ENCODE data around the gene DRC7. TPM values are rescaled to one million over a fixed set of nuclear protein-coding genes. Genes with fewer than 3 reads are reported as not detected.

DRC7 gene
- total RNA-seq, 1 donor from 2014 or later, result not detected

DNA sequence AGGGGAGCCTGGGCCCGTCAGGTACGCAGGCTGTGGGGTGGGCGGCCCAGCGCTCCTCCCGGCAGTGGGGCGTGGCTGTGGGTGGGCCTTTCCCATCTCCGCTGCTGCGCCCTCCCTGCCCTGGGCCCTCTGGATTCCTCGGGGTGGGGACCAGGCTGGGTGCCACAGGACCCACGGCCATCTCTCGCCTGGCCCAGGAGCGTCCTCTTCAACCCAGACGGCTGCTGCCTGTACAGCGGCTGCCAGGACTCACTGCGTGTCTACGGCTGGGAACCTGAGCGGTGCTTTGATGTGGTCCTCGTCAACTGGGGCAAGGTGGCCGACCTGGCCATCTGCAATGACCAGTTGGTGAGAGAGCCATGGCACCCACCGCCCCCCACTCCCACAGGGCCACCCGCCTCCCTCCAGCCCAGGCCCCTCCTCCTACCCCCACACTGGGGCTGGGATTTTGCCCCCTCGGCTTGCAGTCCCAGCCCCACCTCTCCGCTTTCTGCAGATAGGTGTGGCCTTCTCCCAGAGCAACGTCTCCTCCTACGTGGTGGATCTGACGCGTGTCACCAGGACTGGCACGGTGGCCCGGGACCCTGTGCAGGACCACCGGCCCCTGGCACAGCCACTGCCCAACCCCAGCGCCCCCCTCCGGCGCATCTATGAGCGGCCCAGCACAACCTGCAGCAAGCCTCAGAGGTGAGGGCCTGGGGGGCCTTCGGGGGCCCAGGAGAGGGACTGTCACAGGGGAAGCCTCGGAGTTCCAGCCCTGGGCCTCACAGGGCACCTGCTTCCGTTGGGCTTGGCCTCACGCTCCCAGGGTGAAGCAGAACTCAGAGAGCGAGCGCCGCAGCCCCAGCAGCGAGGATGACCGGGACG lies 58.2 kb downstream of the DRC7 start:
- peak; percentile 33 for DNase-seq
- intact Hi-C loops (cut with DNase I), result loop anchor here (10.0 kb wide), 1 partner anchor 252 kb away; the partner anchor contains the start of genes USB1 and ZNF319
- no peak for ATAC-seq (ENCODE audit: poor library complexity)

- DNase-seq (peak; percentile 30), ATAC-seq (ENCODE audit: poor library complexity) (no peak)
- intact Hi-C loops (cut with DNase I), result loop anchor here (10.0 kb wide), 1 partner anchor 251 kb away; the partner anchor contains the start of genes USB1 and ZNF319
Measured at GRCh38 chr16:57753448-57754353, 59.1 kb downstream of the DRC7 start.

DNA sequence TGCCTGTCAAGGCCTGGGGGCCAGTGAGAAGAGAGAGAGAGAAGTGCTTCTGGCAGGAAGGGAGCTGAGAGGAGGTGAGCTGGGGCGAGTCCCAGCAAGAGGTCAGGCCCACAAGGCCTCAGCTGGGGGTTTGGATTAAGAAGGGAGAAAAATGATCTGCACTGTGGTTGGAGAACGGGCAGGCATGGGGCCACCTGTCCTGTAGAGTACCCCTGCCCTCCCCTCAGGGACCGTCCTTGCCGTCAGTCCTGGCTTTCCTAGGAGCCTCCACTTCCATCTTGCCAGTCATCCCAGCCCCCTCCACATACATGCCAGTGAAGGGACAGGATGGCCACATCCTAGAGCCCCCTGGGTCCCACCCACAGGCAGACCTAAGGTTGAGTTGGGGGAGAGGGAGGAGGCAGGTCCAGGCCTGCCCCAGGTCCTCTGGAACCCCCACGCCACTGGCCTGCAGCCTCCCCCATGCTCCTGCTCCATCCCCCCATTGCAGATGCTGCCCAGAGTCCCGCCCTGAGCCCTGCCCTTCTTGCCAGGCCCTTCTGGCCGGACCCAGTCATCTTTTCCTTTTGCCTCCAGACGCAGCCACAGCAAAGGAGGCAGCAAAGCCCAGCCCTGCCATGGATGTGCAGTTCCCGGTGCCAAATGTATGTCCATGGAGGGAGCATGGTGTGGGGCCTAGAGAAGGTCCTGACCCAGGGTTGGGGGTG lies 59.9 kb downstream of the DRC7 start:
- no peak for ATAC-seq (ENCODE audit: poor library complexity)
- intact Hi-C loops (cut with DNase I), result loop anchor here (10.0 kb wide), 1 partner anchor 250 kb away; the partner anchor contains the start of genes USB1 and ZNF319

DNA sequence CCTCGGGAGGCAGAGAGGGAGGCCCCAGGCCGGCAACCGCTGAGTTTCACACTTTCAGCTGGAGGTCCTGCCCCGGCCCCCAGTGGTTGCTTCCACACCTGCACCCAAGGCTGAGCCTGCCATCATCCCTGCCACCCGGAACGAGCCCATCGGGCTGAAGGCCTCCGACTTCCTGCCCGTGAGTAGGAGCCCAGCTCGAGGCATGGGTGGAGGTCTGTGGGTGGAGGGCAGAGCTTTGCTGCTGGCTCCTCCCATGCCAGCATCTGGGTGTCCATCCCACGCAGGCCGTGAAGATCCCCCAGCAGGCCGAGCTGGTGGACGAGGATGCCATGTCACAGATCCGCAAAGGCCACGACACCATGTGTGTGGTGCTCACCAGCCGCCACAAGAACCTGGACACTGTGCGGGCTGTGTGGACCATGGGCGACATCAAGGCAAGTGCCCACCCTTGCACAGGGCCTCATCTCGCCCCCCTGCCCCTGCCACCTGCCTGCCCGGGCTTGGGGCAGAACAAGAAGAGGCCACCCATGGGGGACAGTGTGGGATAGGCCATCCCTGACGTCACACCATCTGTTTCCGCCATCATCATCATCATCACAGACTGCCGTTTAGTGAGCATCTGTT lies 60.6 kb downstream of the DRC7 start:
- DNase-seq (peak; percentile 26), ATAC-seq (ENCODE audit: poor library complexity) (no peak)
- intact Hi-C loops (cut with DNase I), result loop anchor here (10.0 kb wide), 1 partner anchor 250 kb away; the partner anchor contains the start of genes USB1 and ZNF319

More for the DNA sequence above, 59.9 kb downstream of the DRC7 start:
- peak; percentile 30 for DNase-seq

DNA sequence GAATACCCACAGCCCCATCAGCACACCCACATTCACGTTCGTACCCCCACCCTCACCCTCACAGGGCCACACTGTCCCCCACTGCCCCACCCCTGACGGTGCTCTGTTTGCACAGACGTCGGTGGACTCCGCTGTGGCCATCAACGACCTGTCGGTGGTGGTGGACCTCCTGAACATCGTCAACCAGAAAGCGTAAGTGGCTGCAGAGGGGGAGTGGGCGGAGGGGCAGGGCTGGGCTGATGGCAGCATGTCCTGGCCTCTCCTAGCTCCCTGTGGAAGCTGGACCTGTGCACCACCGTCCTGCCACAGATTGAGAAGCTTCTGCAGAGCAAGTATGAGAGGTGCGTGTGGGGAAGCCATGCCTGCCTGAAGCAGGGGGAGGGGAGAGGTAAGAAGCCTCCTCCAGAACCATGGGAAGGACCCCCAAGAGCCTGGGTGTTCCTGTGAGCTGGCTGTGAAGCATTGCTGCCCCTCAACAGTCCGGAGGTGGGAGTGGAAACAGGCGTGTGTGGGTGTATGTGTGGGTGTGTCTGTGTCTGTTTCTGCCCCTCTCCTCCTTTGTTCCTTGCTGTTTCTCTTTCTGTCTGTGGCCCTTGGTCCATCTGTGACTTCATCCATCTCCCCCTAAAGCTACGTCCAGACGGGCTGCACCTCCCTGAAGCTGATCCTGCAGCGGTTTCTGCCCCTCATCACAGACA lies 61.3 kb downstream of the DRC7 start:
- ATAC-seq (ENCODE audit: poor library complexity), result no peak
- intact Hi-C loops (cut with DNase I), result loop anchor here (2.0 to 10.0 kb wide), 2 partner anchors 107 to 249 kb away; partner anchors contain the start of genes USB1 and ZNF319
- DNase-seq, result peak; percentile 34

- ATAC-seq (ENCODE audit: poor library complexity) (no peak), DNase-seq (peak; percentile 38)
- intact Hi-C loops (cut with DNase I), result loop anchor here (2.0 to 10.0 kb wide), 2 partner anchors 106 to 248 kb away; partner anchors contain the start of genes USB1 and ZNF319
Measured at GRCh38 chr16:57756424-57757325, 62.1 kb downstream of the DRC7 start.

DNA sequence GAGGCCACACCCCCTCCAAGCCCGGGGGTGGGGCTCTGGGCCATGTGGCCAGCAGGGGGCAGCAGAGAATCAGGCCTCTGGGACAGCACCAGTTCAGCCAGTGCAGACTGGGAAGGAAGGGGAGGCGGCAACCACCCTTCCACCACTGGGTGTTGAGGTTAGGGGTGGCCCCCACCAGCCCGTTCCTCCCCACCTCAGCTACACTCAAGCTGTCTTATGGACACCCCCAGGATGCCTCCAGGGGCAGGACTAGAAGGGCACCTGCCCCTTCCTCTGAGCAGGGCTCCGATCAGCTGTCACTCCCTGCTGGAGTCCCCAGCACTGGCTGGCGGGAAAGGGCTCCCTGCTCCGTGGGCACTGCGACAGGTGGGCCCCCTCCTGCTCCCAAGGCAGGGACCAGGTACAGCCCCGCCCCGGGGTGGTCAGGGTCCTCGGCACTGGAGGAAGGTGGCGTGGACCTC lies 62.8 kb downstream of the DRC7 start:
- ATAC-seq (ENCODE audit: poor library complexity), result peak; percentile 94
- intact Hi-C loops (cut with DNase I), result loop anchor here (2.0 to 10.0 kb wide), 2 partner anchors 105 to 247 kb away; partner anchors contain the start of genes USB1 and ZNF319

GRCh38 chr16:57757883-57758282 lies 63.3 kb downstream of the DRC7 start:
- DNase-seq (no peak), ATAC-seq (ENCODE audit: poor library complexity) (no peak)
- intact Hi-C loops (cut with DNase I), result loop anchor here (2.0 to 10.0 kb wide), 2 partner anchors 105 to 247 kb away; partner anchors contain the start of genes USB1 and ZNF319

More for the DNA sequence above, 62.8 kb downstream of the DRC7 start:
- peak; percentile 94 for DNase-seq

DNA sequence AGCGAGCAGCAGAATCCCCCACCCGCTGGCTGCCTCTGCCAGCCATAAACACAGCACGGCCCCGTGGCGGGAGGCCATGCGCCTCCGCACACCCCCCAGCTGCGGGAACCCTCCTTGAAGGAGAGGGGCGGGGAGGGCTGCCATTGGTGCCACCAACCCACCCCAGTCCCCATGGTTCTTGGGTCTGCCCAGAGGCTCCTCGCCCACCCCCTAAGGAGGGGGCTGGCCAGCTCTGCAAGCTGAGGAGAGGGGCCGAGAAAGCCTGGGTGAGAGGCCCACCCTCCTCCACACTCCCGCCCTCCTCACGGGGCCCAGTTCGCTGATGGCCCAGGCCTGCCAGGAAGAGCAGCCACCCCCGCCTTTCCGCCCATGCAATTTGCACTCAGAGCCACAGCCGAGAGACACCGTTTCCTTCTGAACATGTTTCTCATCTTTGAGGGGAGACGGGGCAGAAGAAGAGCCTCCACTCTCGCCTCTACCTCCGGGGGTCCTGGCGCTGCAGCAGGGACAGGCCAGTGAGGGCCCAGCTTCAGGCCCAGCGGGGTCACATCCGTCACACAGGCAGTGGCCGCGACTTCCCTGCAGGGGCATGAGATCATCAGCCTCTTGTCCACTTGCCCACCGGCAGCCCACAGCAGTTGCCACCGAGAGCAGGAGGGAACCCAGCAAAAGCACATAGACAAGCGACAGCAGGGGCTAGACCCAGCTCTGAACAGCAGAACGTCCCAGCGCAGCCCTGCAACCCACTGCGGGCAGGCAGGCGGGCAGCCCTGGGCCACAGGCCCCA lies 63.9 kb downstream of the DRC7 start:
- intact Hi-C loops (cut with DNase I), result loop anchor here (10.0 kb wide), 1 partner anchor 246 kb away; the partner anchor contains the start of genes USB1 and ZNF319
- ATAC-seq (ENCODE audit: poor library complexity) (no peak), DNase-seq (no peak)

- intact Hi-C loops (cut with DNase I), result loop anchor here (10.0 kb wide), 1 partner anchor 246 kb away; the partner anchor contains the start of genes USB1 and ZNF319
- DNase-seq, result no peak
- ATAC-seq (ENCODE audit: poor library complexity), result no peak
Measured at GRCh38 chr16:57759131-57759530, 64.5 kb downstream of the DRC7 start.

DNA sequence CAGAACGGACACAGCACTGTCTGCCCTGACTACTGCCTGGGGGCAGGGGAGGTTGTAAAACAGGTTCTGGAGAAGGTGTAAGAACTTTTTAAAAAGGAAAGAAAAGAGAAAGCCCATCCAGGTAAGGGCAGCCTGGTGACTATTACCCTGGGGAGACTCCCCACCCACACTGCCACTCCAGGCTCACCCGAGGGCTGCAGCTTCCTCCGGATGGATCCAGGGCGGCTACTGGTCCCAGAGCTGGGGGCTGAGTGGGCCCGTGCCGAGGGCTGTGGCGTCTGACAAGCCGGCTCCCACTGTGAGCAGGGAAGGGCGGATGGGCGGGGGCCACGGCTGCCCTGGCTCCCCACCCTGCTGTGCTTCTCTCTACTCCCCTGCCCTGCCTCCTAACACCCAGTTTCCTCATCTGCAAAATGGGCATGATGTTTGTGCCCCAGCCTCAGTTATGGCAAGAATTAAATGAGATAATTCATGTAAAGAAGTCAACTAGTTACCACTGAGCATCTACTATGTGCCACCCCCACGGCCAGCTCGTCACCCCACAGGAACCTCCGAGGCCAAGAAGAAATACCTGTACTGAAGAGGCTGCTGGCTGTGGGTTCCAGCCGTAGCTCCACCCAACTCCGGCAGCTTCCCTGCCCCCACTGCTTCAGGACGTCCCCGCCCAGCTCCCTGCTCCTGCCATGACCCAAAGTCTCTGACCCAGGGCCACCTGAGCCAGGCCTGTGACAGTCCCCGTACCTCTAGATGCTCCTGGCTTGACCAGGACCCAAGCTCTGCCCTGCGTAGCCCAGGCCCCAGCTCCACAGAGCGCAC lies 65.1 kb downstream of the DRC7 start:
- intact Hi-C loops (cut with DNase I), result loop anchor here (10.0 kb wide), 1 partner anchor 245 kb away; the partner anchor contains the start of genes USB1 and ZNF319
- DNase-seq (no peak), ATAC-seq (ENCODE audit: poor library complexity) (no peak)

DNA sequence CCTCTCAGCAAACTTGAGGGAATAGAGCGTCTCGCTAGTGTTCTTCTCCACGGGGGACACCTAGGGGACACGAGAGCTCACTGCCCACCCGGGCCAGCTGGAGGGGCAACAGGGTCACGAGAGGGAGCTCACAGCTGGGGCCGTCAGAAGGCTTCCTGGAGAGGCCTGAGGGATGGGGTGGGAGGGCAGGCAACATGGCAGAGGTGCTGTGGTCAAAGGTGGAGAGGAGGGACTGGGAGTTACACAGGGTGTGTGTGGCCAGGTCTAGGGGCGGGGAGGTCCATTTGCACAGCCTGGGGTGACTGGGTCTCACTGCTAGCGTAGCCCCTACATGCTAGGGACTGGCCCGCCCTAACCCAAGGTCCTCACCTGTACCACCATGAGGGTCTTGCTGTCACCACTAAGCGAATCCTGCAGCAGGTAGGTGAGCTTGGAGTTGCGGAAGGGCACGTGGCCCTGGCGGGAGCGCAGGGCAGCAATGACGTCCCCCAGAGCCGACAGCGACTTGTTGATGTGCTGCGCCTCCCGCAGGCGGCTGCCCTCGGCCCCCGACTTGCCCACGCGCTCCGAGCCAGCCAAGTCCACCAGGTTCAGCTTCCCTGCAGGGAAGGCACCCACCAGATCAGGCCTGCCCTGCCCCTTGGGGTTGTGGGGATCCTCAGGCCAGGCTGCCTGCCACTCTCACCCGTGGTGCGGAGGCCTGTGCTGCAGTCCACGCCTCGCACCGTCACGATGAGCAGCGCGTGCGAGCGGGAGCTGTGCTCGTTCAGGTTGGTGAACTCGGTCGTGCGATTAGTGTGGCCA lies 66.0 kb downstream of the DRC7 start:
- intact Hi-C loops (cut with DNase I), result no loop called here
- ATAC-seq (ENCODE audit: poor library complexity), result no peak
- DNase-seq, result no peak

DNA sequence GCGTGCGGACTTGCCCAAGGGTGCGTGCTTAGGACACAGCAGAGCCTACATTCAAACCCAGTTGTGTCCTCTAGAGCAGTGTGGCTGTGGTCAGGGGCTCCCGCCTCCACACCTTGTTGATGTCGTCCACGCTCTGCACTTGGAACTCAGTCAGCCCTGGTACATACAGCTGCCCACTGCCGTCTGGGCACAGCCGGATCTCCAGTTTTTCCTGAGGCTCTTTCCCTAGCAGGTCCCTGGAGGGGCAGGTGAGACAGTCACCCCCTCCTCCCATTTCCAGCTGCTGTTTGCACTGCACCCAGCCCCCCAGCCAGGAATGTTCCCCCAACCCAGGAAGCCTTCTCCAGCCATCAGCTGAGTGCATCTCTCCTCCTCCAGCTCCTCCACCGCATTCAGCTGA lies 66.7 kb downstream of the DRC7 start:
- intact Hi-C loops (cut with DNase I), result no loop called here
- ATAC-seq (ENCODE audit: poor library complexity), result no peak
- no peak for DNase-seq

All from Right ventricle myocardium superior (tissue), 1 donor.